ENCODE data around the gene GOPC. TPM values are rescaled to one million over a fixed set of nuclear protein-coding genes. Genes with fewer than 3 reads are reported as not detected.
A peak's percentile ranks its signal among the peaks of the same experiment; 100 is the strongest.

Gene GOPC
- total RNA-seq, 2 experiments from 2014 or later, result 20.1 to 29.1 TPM

- H2AFZ ChIP-seq (ENCODE audit: low read length), result no peak overlapping the region
- ChIA-PET CTCF (ENCODE audit: unreplicated experiment) (no interaction called here), POLR2A (no interaction called here)
- H3K9me3 ChIP-seq (ENCODE audit: low read length), result no peaks in the 10 kb centered on the region
- H3K36me3 ChIP-seq (ENCODE audit: insufficient read depth, low read length), result no peaks in the 10 kb centered on the region
- H3K9me2 ChIP-seq (ENCODE audit: insufficient read depth, low read length), result no peaks in the 10 kb centered on the region
- no peak overlapping the region for H3K27ac ChIP-seq (ENCODE audit: low read depth, low read length, poor library complexity, severe bottlenecking)
- no peak for TF ChIP-seq EZH2phosphoT487 (IDR thresholded peaks at IDR 0.05; ENCODE audit: borderline replicate concordance, low read depth, low read length)
- TF ChIP-seq CTCF (conservative IDR thresholded peaks at IDR 0.05; ENCODE audit: low read length), result no peak
- no peaks in the 10 kb centered on the region for H3K79me2 ChIP-seq (ENCODE audit: insufficient read depth, low read depth, low read length)
- intact Hi-C loops (cut with micrococcal nuclease; ENCODE audit: unreplicated experiment), result no loop called here
- no TSS peak for BruUV-seq (replicated peaks)
- H3K4me1 ChIP-seq (ENCODE audit: insufficient read depth, low read length, poor library complexity, severe bottlenecking), result no peaks in the 10 kb centered on the region
- no peak overlapping the region for H3K4me2 ChIP-seq (ENCODE audit: low read length)
- no peak overlapping the region for H3K4me3 ChIP-seq (ENCODE audit: low read depth, low read length, poor library complexity, severe bottlenecking)
- DNase-seq (ENCODE audit: low spot score), result no peak
- no peaks in the 10 kb centered on the region for H4K20me1 ChIP-seq (ENCODE audit: insufficient read depth, low read length)
Observed at GRCh38 chr6:117637770-117638169, 35.5 kb upstream of the GOPC start.

GRCh38 chr6:117629119-117629660, 26.9 kb upstream of the GOPC start:
- Histone ChIP-seq H3K27ac (ENCODE audit: low read depth, low read length, poor library complexity, severe bottlenecking) (no peak overlapping the region), H3K4me1 (ENCODE audit: insufficient read depth, low read length, poor library complexity, severe bottlenecking) (no peaks in the 10 kb centered on the region), H2AFZ (ENCODE audit: low read length) (no peak overlapping the region), H3K9me2 (ENCODE audit: insufficient read depth, low read length) (no peaks in the 10 kb centered on the region; the same call in 1 of the 2 replicates), H3K36me3 (ENCODE audit: insufficient read depth, low read length) (no peaks in the 10 kb centered on the region), H3K4me3 (ENCODE audit: low read depth, low read length, poor library complexity, severe bottlenecking) (no peak overlapping the region), H3K79me2 (ENCODE audit: insufficient read depth, low read depth, low read length) (no peaks in the 10 kb centered on the region), H3K4me2 (ENCODE audit: low read length) (no peak overlapping the region), H3K9me3 (ENCODE audit: low read length) (peaks cover 39% of the 10 kb centered on the region), H4K20me1 (ENCODE audit: insufficient read depth, low read length) (no peaks in the 10 kb centered on the region)
- no TSS peak for BruUV-seq (replicated peaks)
- no peak for TF ChIP-seq CTCF (conservative IDR thresholded peaks at IDR 0.05; ENCODE audit: low read length)
- no peak for TF ChIP-seq EZH2phosphoT487 (IDR thresholded peaks at IDR 0.05; ENCODE audit: borderline replicate concordance, low read depth, low read length)
- ChIA-PET POLR2A (interaction anchor here (0.6 to 2.1 kb wide), 5 partner anchors 10 to 995 kb away, joined by 3 to 6 read pairs (median 3); no protein-coding TSS in a partner anchor), CTCF (ENCODE audit: unreplicated experiment) (no interaction called here)
- DNase-seq (ENCODE audit: low spot score), result no peak
- intact Hi-C loops (cut with micrococcal nuclease; ENCODE audit: unreplicated experiment), result no loop called here

- H3K36me3 ChIP-seq (ENCODE audit: insufficient read depth, low read length), result no peaks in the 10 kb centered on the region
- DNase-seq (ENCODE audit: low spot score), result peak; percentile 7
Observed at GRCh38 chr6:117627533-117627932, 25.2 kb upstream of the GOPC start.

More at GRCh38 chr6:117627533-117627932, 25.2 kb upstream of the GOPC start:
- CTCF ChIA-PET (ENCODE audit: unreplicated experiment), result no interaction called here
- POLR2A ChIA-PET, result no interaction called here
- H4K20me1 ChIP-seq (ENCODE audit: insufficient read depth, low read length), result no peaks in the 10 kb centered on the region
- no peaks in the 10 kb centered on the region for H3K79me2 ChIP-seq (ENCODE audit: insufficient read depth, low read depth, low read length)
- H3K27ac ChIP-seq (ENCODE audit: low read depth, low read length, poor library complexity, severe bottlenecking), result no peak overlapping the region
- H3K4me3 ChIP-seq (ENCODE audit: low read depth, low read length, poor library complexity, severe bottlenecking), result no peak overlapping the region
- intact Hi-C loops (cut with micrococcal nuclease; ENCODE audit: unreplicated experiment), result no loop called here
- no peaks in the 10 kb centered on the region for H3K4me1 ChIP-seq (ENCODE audit: insufficient read depth, low read length, poor library complexity, severe bottlenecking)
- no peaks in the 10 kb centered on the region; the same call in 1 of the 2 replicates for H3K9me2 ChIP-seq (ENCODE audit: insufficient read depth, low read length)
- BruUV-seq (replicated peaks), result no TSS peak
- no peak overlapping the region for H2AFZ ChIP-seq (ENCODE audit: low read length)
- no peak overlapping the region for H3K4me2 ChIP-seq (ENCODE audit: low read length)
- TF ChIP-seq CTCF (conservative IDR thresholded peaks at IDR 0.05; ENCODE audit: low read length) (no peak), EZH2phosphoT487 (IDR thresholded peaks at IDR 0.05; ENCODE audit: borderline replicate concordance, low read depth, low read length) (no peak)
- peaks cover 44% of the 10 kb centered on the region for H3K9me3 ChIP-seq (ENCODE audit: low read length)
